MM.1S (cell line): Measurements from ENCODE around the gene RUNX2.

Experiments used
- CTCF ChIP-seq: fragments of 300-600 bp; sonication (generic); IDR thresholded peaks from 2 replicates; pipeline ENCODE4 v1.5.1; 2016; ENCODE audit warnings: antibody characterized with exemption, low read length, mixed read lengths
- EZH2 ChIP-seq: fragments of 300-600 bp; sonication (generic); optimal IDR thresholded peaks from 2 replicates; pipeline ENCODE3; 2017; ENCODE audit warnings: low read depth, mild to moderate bottlenecking, antibody characterized with exemption, low read length, mixed read lengths
- EZH2phosphoT487 ChIP-seq: fragments of 300-600 bp; sonication (generic); IDR thresholded peaks from 2 replicates; pipeline ENCODE4 v1.6.1; 2018; ENCODE audit warnings: antibody characterized with exemption, low read length

GRCh38 chr6:45477790-45478189, 149.7 kb downstream of the RUNX2 start:
- TF ChIP-seq CTCF (no peak), EZH2 (no peak), EZH2phosphoT487 (no peak)
